Type B pancreatic cell (in vitro differentiated cells): ENCODE results near the gene VSIR. TPM values are rescaled to one million over a fixed set of nuclear protein-coding genes. Genes with fewer than 3 reads are reported as not detected.

Experiments used
- DNase-seq: peaks from one replicate; pipeline ENCODE4 v3.0.0; 2021; ENCODE audit warnings: mixed read lengths; ENCODE audit not compliant: unreplicated experiment; ENCODE audit errors: extremely low spot score
- H3K27ac Mint-ChIP-seq: 2 replicates; pipeline ENCODE4 v1.8.0; 2021; ENCODE audit warnings: mild to moderate bottlenecking, mixed read lengths
- H3K27me3 Mint-ChIP-seq: 2 replicates; pipeline ENCODE4 v1.8.0; 2021; ENCODE audit warnings: mixed read lengths
- H3K36me3 Mint-ChIP-seq: 2 replicates; pipeline ENCODE4 v1.8.0; 2021; ENCODE audit warnings: mixed read lengths
- H3K4me1 Mint-ChIP-seq: one replicate; pipeline ENCODE4 v1.8.0; 2021; ENCODE audit warnings: mixed read lengths; ENCODE audit not compliant: unreplicated experiment
- H3K4me3 Mint-ChIP-seq: 2 replicates; pipeline ENCODE4 v1.8.0; 2021; ENCODE audit warnings: mild to moderate bottlenecking, mixed read lengths
- H3K9me3 Mint-ChIP-seq: 2 replicates; pipeline ENCODE4 v1.8.0; 2021; ENCODE audit warnings: mixed read lengths
- CTCF ChIP-seq: fragments of 200-600 bp; sonication (generic); conservative IDR thresholded peaks from 2 replicates; pipeline ENCODE4 v1.5.0; 2021; ENCODE audit warnings: antibody characterized with exemption, mild to moderate bottlenecking
- total RNA-seq: library from RNA; stranded (reverse); gene quantifications from 2 replicates; pipeline ENCODE4 v1.2.1, GENCODE V29; 2021; ENCODE audit warnings: low replicate concordance

VSIR gene
- total RNA-seq, 1 donor from 2014 or later: 47.0 TPM

GRCh38 chr10:71750986-71751385, 22.3 kb downstream of the VSIR start:
- DNase-seq: no peak
- H3K27me3 Mint-ChIP-seq: no peaks in the 10 kb centered on the region
- peaks cover 40% of the 10 kb centered on the region for H3K4me1 Mint-ChIP-seq
- no peaks in the 10 kb centered on the region for H3K9me3 Mint-ChIP-seq
- no peak overlapping the region for H3K4me3 Mint-ChIP-seq
- no peak for TF ChIP-seq CTCF
- H3K36me3 Mint-ChIP-seq: no peaks in the 10 kb centered on the region
- H3K27ac Mint-ChIP-seq: no peak overlapping the region

- DNase-seq: no peak
- H3K36me3 Mint-ChIP-seq: no peaks in the 10 kb centered on the region
- no peaks in the 10 kb centered on the region for H3K27me3 Mint-ChIP-seq
- H3K9me3 Mint-ChIP-seq: no peaks in the 10 kb centered on the region
- no peak overlapping the region for H3K27ac Mint-ChIP-seq
- H3K4me3 Mint-ChIP-seq: no peak overlapping the region
- no peak for TF ChIP-seq CTCF
- peaks cover 41% of the 10 kb centered on the region for H3K4me1 Mint-ChIP-seq
Measured at GRCh38 chr10:71750124-71750841, 23.0 kb downstream of the VSIR start.

GRCh38 chr10:71749396-71749795, 23.9 kb downstream of the VSIR start:
- peak overlapping the region; percentile 51 for H3K27ac Mint-ChIP-seq
- DNase-seq: no peak
- no peak overlapping the region for H3K4me3 Mint-ChIP-seq
- H3K27me3 Mint-ChIP-seq: no peaks in the 10 kb centered on the region
- peaks cover 37% of the 10 kb centered on the region for H3K4me1 Mint-ChIP-seq
- no peaks in the 10 kb centered on the region for H3K36me3 Mint-ChIP-seq
- H3K9me3 Mint-ChIP-seq: no peaks in the 10 kb centered on the region
- no peak for TF ChIP-seq CTCF

- Mint-ChIP-seq H3K4me1 (peaks cover 37% of the 10 kb centered on the region), H3K4me3 (no peak overlapping the region), H3K27me3 (no peaks in the 10 kb centered on the region), H3K27ac (peak overlapping the region; percentile 51), H3K36me3 (no peaks in the 10 kb centered on the region), H3K9me3 (no peaks in the 10 kb centered on the region)
- no peak for TF ChIP-seq CTCF
- no peak for DNase-seq
Measured at GRCh38 chr10:71748671-71749191, 24.6 kb downstream of the VSIR start.

GRCh38 chr10:71747551-71748523, 25.5 kb downstream of the VSIR start:
- no peak overlapping the region for H3K4me3 Mint-ChIP-seq
- no peaks in the 10 kb centered on the region for H3K27me3 Mint-ChIP-seq
- no peak for TF ChIP-seq CTCF
- H3K36me3 Mint-ChIP-seq: no peaks in the 10 kb centered on the region
- no peak for DNase-seq
- H3K4me1 Mint-ChIP-seq: peaks cover 30% of the 10 kb centered on the region
- peak overlapping the region; percentile 79 for H3K27ac Mint-ChIP-seq
- H3K9me3 Mint-ChIP-seq: no peaks in the 10 kb centered on the region
